Measurements from ENCODE around the gene SMOC1. TPM values are rescaled to one million over a fixed set of nuclear protein-coding genes. Genes with fewer than 3 reads are reported as not detected.

SMOC1 gene
- total and polyA plus RNA-seq, 2 of the 8 experiments (the other 6 are each of a cell fraction or from before 2014, with no cell fraction given), result 1.6 to 2.4 TPM

DNA sequence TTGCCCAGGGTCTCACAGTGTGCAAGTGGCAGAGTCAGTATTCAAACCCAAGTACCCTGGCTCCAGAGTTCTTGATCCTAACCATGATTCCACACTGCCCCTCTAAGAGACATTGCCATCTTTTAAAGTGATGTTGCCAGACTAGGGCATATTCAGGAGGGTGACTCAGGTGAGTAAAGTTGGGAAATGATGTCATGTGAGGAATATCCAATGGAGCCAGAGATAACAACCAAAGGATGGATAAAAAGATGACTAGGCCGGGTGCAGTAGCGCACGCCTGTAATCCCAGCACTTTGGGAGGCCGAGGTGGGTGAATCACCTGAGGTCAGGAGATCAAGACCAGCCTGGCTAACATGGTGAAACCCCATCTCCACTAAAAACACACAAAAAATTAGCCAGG is 85.6 kb downstream of the SMOC1 start:
- H2BK20ac ChIP-seq (ENCODE audit: low read length), result no peak overlapping the region
- no peak overlapping the region for H2BK12ac ChIP-seq (ENCODE audit: low read depth, low read length)
- ChIA-PET CTCF (ENCODE audit: partially characterized antibody) (interaction anchor here (1.1 to 1.7 kb wide), 2 partner anchors 16 to 63 kb away, joined by 3 to 4 read pairs; no protein-coding TSS in a partner anchor), POLR2A (ENCODE audit: partially characterized antibody) (no interaction called here)
- H2BK15ac ChIP-seq (ENCODE audit: low read length), result no peak overlapping the region
- no peak overlapping the region for H3K23ac ChIP-seq (ENCODE audit: insufficient read length)
- no peak overlapping the region for H2AK5ac ChIP-seq (ENCODE audit: low read depth, low read length)
- no peaks in the 10 kb centered on the region for H3K79me1 ChIP-seq (ENCODE audit: low read depth, low read length)
- no peak overlapping the region for H4K5ac ChIP-seq (ENCODE audit: insufficient read length, low read depth, low read length)
- no peak overlapping the region for H3K4ac ChIP-seq (replicated peaks; ENCODE audit: insufficient read length, low read depth, low read length)
- H3K27me3 ChIP-seq (replicated peaks in 1 of 4; ENCODE audit: control insufficient read depth in 3 of 4, extremely low read depth in 1 of 4, insufficient read depth in 3 of 4, low read length in 3 of 4), result no peaks in the 10 kb centered on the region
- no peak overlapping the region for H4K91ac ChIP-seq (replicated peaks; ENCODE audit: insufficient read length, low read length)
- 89% methylated on average over 4 of the region's 4 CpGs; no CpG with 5 or more reads in 1 of the 2 experiments for WGBS, 2 experiments (ENCODE audit: extremely low coverage in 1 of 2, insufficient coverage in 1 of 2, insufficient read length in 1 of 2, insufficient replicate concordance in 2 of 2, low coverage in 1 of 2, low lambda C conversion rate in 2 of 2, missing lambda C conversion rate in 1 of 2)
- H3K14ac ChIP-seq (ENCODE audit: insufficient read length), result no peak overlapping the region
- H2BK120ac ChIP-seq (replicated peaks; ENCODE audit: low read depth, low read length), result no peak overlapping the region
- no peak overlapping the region for H4K8ac ChIP-seq (ENCODE audit: extremely low read depth, insufficient read depth, low read length)
- DNase-seq (ENCODE audit: low read depth in 1 of 2, low spot score in 2 of 2), result no peak
- H4K20me1 ChIP-seq (replicated peaks in 1 of 2; ENCODE audit: control insufficient read depth in 1 of 2, insufficient read depth in 2 of 2, low read length in 2 of 2), result no peaks in the 10 kb centered on the region
- no peak overlapping the region for H2BK5ac ChIP-seq (ENCODE audit: low read depth, low read length)
- H3K4me3 ChIP-seq (ENCODE audit: extremely low read depth in 1 of 4, insufficient read depth in 2 of 4, low read depth in 3 of 4, low read length in 4 of 4), result no peak overlapping the region
- no peak for FAIRE-seq
- H3K4me1 ChIP-seq (replicated peaks in 1 of 4; ENCODE audit: control insufficient read depth in 3 of 4, insufficient read depth in 4 of 4, low read length in 3 of 4), result no peaks in the 10 kb centered on the region
- no peak overlapping the region for H3K18ac ChIP-seq (ENCODE audit: extremely low read depth, low read length)
- no peak overlapping the region for H3K4me2 ChIP-seq (ENCODE audit: insufficient read depth in 1 of 2, low read depth in 2 of 2, low read length in 2 of 2)
- no peak overlapping the region for H3K56ac ChIP-seq (replicated peaks; ENCODE audit: insufficient read length, low read depth, low read length)
- no peaks in the 10 kb centered on the region for H3K79me2 ChIP-seq (ENCODE audit: control insufficient read depth in 1 of 2, insufficient read depth in 2 of 2, low read length in 2 of 2)
- H3K9me3 ChIP-seq (ENCODE audit: insufficient read depth in 2 of 2, low read depth in 1 of 2, low read length in 1 of 2), result no peaks in the 10 kb centered on the region
- no peak overlapping the region for H3K27ac ChIP-seq (ENCODE audit: low read depth, low read length)
- no peaks in the 10 kb centered on the region for H3K23me2 ChIP-seq (ENCODE audit: low read depth, low read length)
- no peak for TF ChIP-seq SAP30 (IDR thresholded peaks at IDR 0.05; ENCODE audit: insufficient read depth, insufficient replicate concordance, low read length)
- no peak for TF ChIP-seq CREB1 (IDR thresholded peaks at IDR 0.05)
- TF ChIP-seq KDM1A (IDR thresholded peaks at IDR 0.05; ENCODE audit: borderline replicate concordance, low read length), result no peak
- TF ChIP-seq CHD2 (IDR thresholded peaks at IDR 0.05; ENCODE audit: low read length), result no peak
- TF ChIP-seq POU5F1 (IDR thresholded peaks at IDR 0.05; ENCODE audit: low read depth, low read length), result no peak
- no peak overlapping the region for H2AFZ ChIP-seq (ENCODE audit: low read length)
- no peaks in the 10 kb centered on the region for H3K36me3 ChIP-seq (ENCODE audit: control insufficient read depth in 2 of 4, insufficient read depth in 4 of 4, low read length in 3 of 4)
- H3K9ac ChIP-seq (replicated peaks in 1 of 4; ENCODE audit: extremely low read depth in 1 of 4, low read depth in 3 of 4, low read length in 3 of 4), result no peak overlapping the region

Measured in H1 (cell line).